ENCODE results near the gene AHCYL2. TPM values are rescaled to one million over a fixed set of nuclear protein-coding genes. Genes with fewer than 3 reads are reported as not detected.

AHCYL2 gene
- total and polyA plus RNA-seq, 2 donors (not counting 3 experiments of a cell fraction or from before 2014, with no cell fraction given), result 10.8 to 13.5 TPM

GRCh38 chr7:129439963-129440625 is 215.3 kb downstream of the AHCYL2 start:
- no peak for FAIRE-seq
- CTCF ChIA-PET, result interaction anchor here (0.7 to 2.0 kb wide), 9 partner anchors 13 to 222 kb away, joined by 3 to 13 read pairs (median 5); no protein-coding TSS in a partner anchor
- Histone ChIP-seq H3K27ac (ENCODE audit: insufficient read depth, low read depth, low read length) (no peak overlapping the region), H4K20me1 (replicated peaks; ENCODE audit: control insufficient read depth, extremely low read depth, insufficient read depth, low read length) (no peaks in the 10 kb centered on the region), H3K9me3 (replicated peaks; ENCODE audit: control insufficient read depth, insufficient read depth, low read length) (no peaks in the 10 kb centered on the region), H3K9ac (replicated peaks; ENCODE audit: extremely low read depth, insufficient read depth, low read length) (no peak overlapping the region), H3K27me3 (ENCODE audit: control insufficient read depth in 2 of 2, insufficient read depth in 2 of 2, low read length in 2 of 2) (no peaks in the 10 kb centered on the region), H3K36me3 (ENCODE audit: control insufficient read depth in 2 of 2, extremely low read depth in 1 of 2, insufficient read depth in 2 of 2, low read length in 2 of 2) (no peaks in the 10 kb centered on the region), H3K9me1 (replicated peaks; ENCODE audit: control insufficient read depth, extremely low read depth, insufficient read depth, low read length) (no peaks in the 10 kb centered on the region), H3K4me2 (ENCODE audit: insufficient read depth, low read length) (no peak overlapping the region), H2AFZ (ENCODE audit: low read depth, low read length) (no peak overlapping the region), H3K79me2 (ENCODE audit: control insufficient read depth, insufficient read depth, low read length) (peaks cover 12% of the 10 kb centered on the region), H3K4me1 (ENCODE audit: control insufficient read depth, extremely low read depth, insufficient read depth, low read length) (peaks cover 23% of the 10 kb centered on the region), H3K4me3 (replicated peaks in 1 of 3; ENCODE audit: insufficient read depth in 1 of 3, low read depth in 1 of 3, low read length in 3 of 3) (no peak overlapping the region)
- POLR2A ChIA-PET, result no interaction called here
- dilution Hi-C loops (cut with MboI; ENCODE audit: extremely low pct_ligation_motif_present, low sequenced_read_pairs), result no loop called here
- TF ChIP-seq GATA2 (IDR thresholded peaks at IDR 0.05; ENCODE audit: insufficient read depth, insufficient read length, low read depth, low read length) (no peak), EZH2 (IDR thresholded peaks at IDR 0.05; ENCODE audit: borderline replicate concordance, low read depth, low read length, severe bottlenecking) (no peak), POLR2AphosphoS5 (IDR thresholded peaks at IDR 0.05; ENCODE audit: insufficient read depth, low read depth, low read length) (no peak), MYC (IDR thresholded peaks at IDR 0.05; ENCODE audit: low read depth, low read length) (no peak), JUN (IDR thresholded peaks at IDR 0.05; ENCODE audit: borderline replicate concordance, insufficient read depth, insufficient read length, low read depth) (no peak), FOS (IDR thresholded peaks at IDR 0.05; ENCODE audit: borderline replicate concordance, insufficient read depth, low read length) (no peak), POLR2A (IDR thresholded peaks at IDR 0.05; ENCODE audit: low read depth, low read length) (no peak), CTCF (IDR thresholded peaks at IDR 0.05; ENCODE audit: extremely low read depth in 1 of 2, insufficient read depth in 1 of 2, low read depth in 1 of 2, low read length in 2 of 2) (no peak), MAX (IDR thresholded peaks at IDR 0.05; ENCODE audit: insufficient read depth, insufficient read length) (no peak)
- intact Hi-C loops (cut with micrococcal nuclease), result loop anchor here (2.0 kb wide), 1 partner anchor 569 kb away; no protein-coding TSS in a partner anchor
- DNase-seq (ENCODE audit: low read depth, low spot score), result no peak
- no TSS peak for BruUV-seq (replicated peaks)
